Stimulated activated memory B cell treated with anti-CD40 and anti-IgM and Interleukin-4, amounts not matched to agents 10 μg/mL and 1 μg/mL and 100 μg/mL, for 72 hours (primary cell): ENCODE data around the gene EPGN.

Experiments used
- ATAC-seq: fragments of 150-1000 bp; cut with Tn5 transposase; 2 replicates; pipeline ENCODE4 v1.10.0; 2021
- H3K27ac Mint-ChIP-seq: one replicate; pipeline ENCODE4 v1.8.0; 2022; ENCODE audit warnings: mild to moderate bottlenecking, mixed read lengths
- H3K27me3 Mint-ChIP-seq: one replicate; pipeline ENCODE4 v1.8.0; 2022; ENCODE audit warnings: mixed read lengths
- H3K36me3 Mint-ChIP-seq: one replicate; pipeline ENCODE4 v1.8.0; 2022; ENCODE audit warnings: mixed read lengths
- H3K4me1 Mint-ChIP-seq: one replicate; pipeline ENCODE4 v1.8.0; 2022; ENCODE audit warnings: mixed read lengths
- H3K4me3 Mint-ChIP-seq: one replicate; pipeline ENCODE4 v1.8.0; 2022; ENCODE audit warnings: mild to moderate bottlenecking, moderate library complexity, mixed read lengths
- H3K9me3 Mint-ChIP-seq: one replicate; pipeline ENCODE4 v1.8.0; 2022; ENCODE audit warnings: mixed read lengths

Gene EPGN

DNA sequence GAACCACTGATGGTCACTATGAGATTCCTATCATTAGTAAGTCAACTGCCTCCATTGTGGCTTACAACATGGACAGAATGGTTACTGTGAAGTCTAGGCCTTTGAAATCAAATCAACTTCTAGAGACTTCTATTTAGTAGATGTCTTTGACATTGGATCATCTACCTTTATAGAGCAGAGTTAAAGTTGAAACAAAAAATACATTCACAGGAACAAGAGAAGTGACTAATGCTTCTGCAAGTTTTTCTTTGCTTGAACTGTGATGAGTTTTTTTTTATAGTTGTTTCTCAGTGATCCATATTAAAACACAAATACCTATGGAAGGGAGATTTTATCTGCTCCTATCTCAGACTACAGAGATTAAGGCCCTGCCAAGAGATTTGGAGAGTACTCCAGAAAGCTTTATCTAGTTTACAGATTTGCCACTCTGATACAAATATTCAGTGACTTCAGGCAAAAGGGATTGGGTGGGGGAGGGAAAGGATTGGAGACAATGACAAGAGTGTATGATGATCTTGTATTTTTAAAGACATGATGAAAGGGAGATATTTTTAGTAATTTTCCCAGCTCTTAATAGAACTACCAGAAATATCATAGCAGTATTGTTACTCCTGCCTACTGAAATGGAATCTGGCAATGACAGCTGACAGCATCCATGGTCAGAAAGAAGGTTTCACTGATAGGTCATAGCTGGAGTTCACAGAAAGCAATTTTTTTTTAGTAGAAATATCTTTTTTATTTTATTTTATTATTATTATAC is 16.0 kb upstream of the EPGN start:
- no peaks in the 10 kb centered on the region for H3K4me1 Mint-ChIP-seq

DNA sequence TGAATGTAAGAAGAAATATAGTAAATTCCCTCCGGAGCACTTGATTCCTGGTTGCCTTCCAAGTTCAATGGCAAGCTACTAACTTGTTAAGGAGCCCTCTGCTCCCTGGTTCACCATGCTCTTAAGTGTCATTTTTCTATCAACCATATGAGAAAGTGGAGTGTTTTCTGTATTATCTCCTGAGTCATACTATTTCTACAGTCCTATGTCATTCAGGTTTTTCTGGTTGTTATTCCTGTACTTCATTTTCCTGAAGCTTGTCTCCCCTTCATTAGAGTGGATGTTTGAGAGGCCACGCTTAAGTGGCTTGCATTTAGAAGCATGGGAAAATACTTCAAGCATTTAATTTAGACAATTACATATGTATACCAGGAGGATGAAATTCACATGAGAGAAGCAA is 14.7 kb upstream of the EPGN start:
- peaks cover 3% of the 10 kb centered on the region for H3K9me3 Mint-ChIP-seq
- H3K27ac Mint-ChIP-seq: no peak overlapping the region
- no peak for ATAC-seq
- H3K4me3 Mint-ChIP-seq: no peak overlapping the region
- H3K4me1 Mint-ChIP-seq: no peaks in the 10 kb centered on the region
- no peaks in the 10 kb centered on the region for H3K27me3 Mint-ChIP-seq
- no peaks in the 10 kb centered on the region for H3K36me3 Mint-ChIP-seq

More for the DNA sequence above, 16.0 kb upstream of the EPGN start:
- no peaks in the 10 kb centered on the region for H3K27me3 Mint-ChIP-seq
- no peak for ATAC-seq
- no peak overlapping the region for H3K4me3 Mint-ChIP-seq
- peaks cover 3% of the 10 kb centered on the region for H3K9me3 Mint-ChIP-seq
- H3K27ac Mint-ChIP-seq: no peak overlapping the region
- H3K36me3 Mint-ChIP-seq: no peaks in the 10 kb centered on the region

DNA sequence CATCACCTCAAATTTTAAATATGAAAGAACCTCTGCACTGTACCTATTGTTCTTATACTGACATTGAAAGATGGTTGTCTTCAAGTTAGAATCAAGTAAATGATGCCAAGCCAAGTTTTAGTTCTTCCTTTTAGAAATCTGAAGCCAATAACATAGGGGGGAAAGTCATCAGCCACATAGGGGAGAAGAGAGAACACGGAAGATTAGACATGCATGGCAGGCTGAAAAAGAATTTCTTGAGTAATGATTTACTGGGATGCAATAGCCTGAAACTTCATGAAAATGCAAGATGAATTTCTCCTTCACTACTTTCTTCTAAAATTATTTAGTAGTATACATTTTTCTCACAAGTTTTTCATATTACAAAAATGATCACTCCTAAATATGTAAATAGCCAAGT is 13.6 kb upstream of the EPGN start:
- no peak overlapping the region for H3K4me3 Mint-ChIP-seq
- no peak for ATAC-seq
- H3K9me3 Mint-ChIP-seq: peaks cover 3% of the 10 kb centered on the region
- H3K36me3 Mint-ChIP-seq: no peaks in the 10 kb centered on the region
- no peak overlapping the region for H3K27ac Mint-ChIP-seq
- no peaks in the 10 kb centered on the region for H3K27me3 Mint-ChIP-seq
- H3K4me1 Mint-ChIP-seq: no peaks in the 10 kb centered on the region

DNA sequence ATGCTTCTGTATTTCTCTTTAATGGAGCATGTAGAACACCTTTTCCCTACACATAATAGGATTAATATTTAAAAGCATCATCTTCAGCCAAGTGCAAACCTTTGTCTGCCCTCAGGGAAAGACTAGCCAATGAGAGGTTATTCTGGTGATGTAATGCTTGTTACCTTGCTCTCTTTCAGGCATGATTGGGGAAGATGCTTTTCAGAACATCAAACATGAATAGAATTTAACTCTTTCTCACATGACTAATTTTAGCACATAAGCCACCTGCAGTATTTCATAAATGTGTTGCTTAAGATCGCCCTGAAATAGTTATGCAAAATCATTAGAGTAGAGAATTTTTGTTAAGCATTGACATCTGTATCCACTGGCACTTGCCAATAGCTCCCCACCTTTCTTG is 10.7 kb upstream of the EPGN start:
- Mint-ChIP-seq H3K27ac (no peak overlapping the region), H3K27me3 (no peaks in the 10 kb centered on the region), H3K36me3 (no peaks in the 10 kb centered on the region), H3K4me1 (no peaks in the 10 kb centered on the region), H3K4me3 (no peak overlapping the region), H3K9me3 (no peaks in the 10 kb centered on the region)
- ATAC-seq: no peak

GRCh38 chr4:74304095-74304625 is 4.1 kb upstream of the EPGN start:
- H3K27me3 Mint-ChIP-seq: no peaks in the 10 kb centered on the region
- no peak overlapping the region for H3K27ac Mint-ChIP-seq
- no peaks in the 10 kb centered on the region for H3K9me3 Mint-ChIP-seq
- no peak for ATAC-seq
- no peak overlapping the region for H3K4me3 Mint-ChIP-seq
- H3K36me3 Mint-ChIP-seq: no peaks in the 10 kb centered on the region
- H3K4me1 Mint-ChIP-seq: no peaks in the 10 kb centered on the region

- ATAC-seq: no peak
- Mint-ChIP-seq H3K27me3 (no peaks in the 10 kb centered on the region), H3K27ac (no peak overlapping the region), H3K36me3 (no peaks in the 10 kb centered on the region), H3K9me3 (no peaks in the 10 kb centered on the region), H3K4me3 (no peak overlapping the region), H3K4me1 (no peaks in the 10 kb centered on the region)
Measured at GRCh38 chr4:74305000-74305399, 3.3 kb upstream of the EPGN start.

DNA sequence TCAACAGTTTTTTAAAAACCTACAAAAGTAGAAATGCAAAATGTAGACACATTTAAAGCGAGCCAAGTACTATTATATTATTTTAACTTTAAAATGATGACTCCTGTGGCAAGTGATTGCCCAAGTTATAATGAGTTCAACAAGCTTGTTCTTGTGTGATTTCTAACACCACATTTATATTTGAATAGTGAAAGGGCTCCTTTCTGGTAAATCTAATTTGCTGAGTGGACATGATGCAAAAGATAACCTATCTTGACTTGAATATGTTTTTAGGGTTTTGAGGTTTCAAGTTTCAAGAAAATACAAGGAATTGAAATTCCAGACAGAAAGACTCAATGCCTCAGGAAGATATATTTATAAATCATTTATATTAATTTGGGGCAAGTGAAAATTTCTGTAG is 1.1 kb upstream of the EPGN start:
- no peak for ATAC-seq
- no peak overlapping the region for H3K27ac Mint-ChIP-seq
- H3K4me1 Mint-ChIP-seq: no peaks in the 10 kb centered on the region
- no peaks in the 10 kb centered on the region for H3K27me3 Mint-ChIP-seq
- no peak overlapping the region for H3K4me3 Mint-ChIP-seq
- H3K36me3 Mint-ChIP-seq: no peaks in the 10 kb centered on the region
- H3K9me3 Mint-ChIP-seq: no peaks in the 10 kb centered on the region

- Mint-ChIP-seq H3K36me3 (no peaks in the 10 kb centered on the region), H3K9me3 (no peaks in the 10 kb centered on the region), H3K4me3 (no peak overlapping the region), H3K4me1 (no peaks in the 10 kb centered on the region), H3K27ac (no peak overlapping the region), H3K27me3 (no peaks in the 10 kb centered on the region)
- no peak for ATAC-seq
Measured at GRCh38 chr4:74309223-74309622, 953 bp downstream of the EPGN start.

DNA sequence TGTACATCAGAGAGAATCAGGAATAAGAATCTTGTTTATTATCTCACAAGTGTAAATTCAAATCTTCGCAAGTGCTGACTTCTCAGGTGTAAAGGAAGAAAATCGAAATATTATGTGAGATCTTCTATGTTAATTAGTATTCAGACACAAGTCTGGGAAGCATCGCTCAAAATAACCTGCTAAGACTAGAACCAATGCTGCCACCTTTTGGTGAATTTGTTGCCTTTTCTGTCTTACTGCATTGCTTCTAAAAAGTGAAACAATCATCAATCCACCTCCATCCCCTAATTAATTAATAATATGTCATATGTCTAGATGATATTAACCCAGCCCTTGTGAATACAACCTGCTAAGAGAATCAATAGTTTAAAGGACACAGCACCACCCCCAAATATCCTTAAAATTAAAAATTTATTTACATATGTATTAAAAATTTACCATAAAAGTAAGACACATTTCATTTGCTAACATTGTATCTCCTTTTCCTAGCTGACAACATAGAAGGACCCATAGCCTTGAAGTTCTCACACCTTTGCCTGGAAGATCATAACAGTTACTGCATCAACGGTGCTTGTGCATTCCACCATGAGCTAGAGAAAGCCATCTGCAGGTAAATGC is 3.5 kb downstream of the EPGN start:
- Mint-ChIP-seq H3K9me3 (no peaks in the 10 kb centered on the region), H3K4me3 (no peak overlapping the region), H3K27ac (no peak overlapping the region), H3K27me3 (no peaks in the 10 kb centered on the region), H3K36me3 (no peaks in the 10 kb centered on the region), H3K4me1 (no peaks in the 10 kb centered on the region)
- ATAC-seq: no peak

GRCh38 chr4:74314329-74314728 is 6.1 kb downstream of the EPGN start:
- H3K27ac Mint-ChIP-seq: no peak overlapping the region
- no peak for ATAC-seq
- no peaks in the 10 kb centered on the region for H3K9me3 Mint-ChIP-seq
- H3K27me3 Mint-ChIP-seq: no peaks in the 10 kb centered on the region
- no peaks in the 10 kb centered on the region for H3K36me3 Mint-ChIP-seq
- H3K4me1 Mint-ChIP-seq: no peaks in the 10 kb centered on the region
- H3K4me3 Mint-ChIP-seq: no peak overlapping the region

- Mint-ChIP-seq H3K4me1 (no peaks in the 10 kb centered on the region), H3K36me3 (no peaks in the 10 kb centered on the region), H3K4me3 (no peak overlapping the region), H3K27me3 (no peaks in the 10 kb centered on the region), H3K9me3 (no peaks in the 10 kb centered on the region), H3K27ac (no peak overlapping the region)
- no peak for ATAC-seq
Measured at GRCh38 chr4:74314944-74315343, 6.7 kb downstream of the EPGN start.

DNA sequence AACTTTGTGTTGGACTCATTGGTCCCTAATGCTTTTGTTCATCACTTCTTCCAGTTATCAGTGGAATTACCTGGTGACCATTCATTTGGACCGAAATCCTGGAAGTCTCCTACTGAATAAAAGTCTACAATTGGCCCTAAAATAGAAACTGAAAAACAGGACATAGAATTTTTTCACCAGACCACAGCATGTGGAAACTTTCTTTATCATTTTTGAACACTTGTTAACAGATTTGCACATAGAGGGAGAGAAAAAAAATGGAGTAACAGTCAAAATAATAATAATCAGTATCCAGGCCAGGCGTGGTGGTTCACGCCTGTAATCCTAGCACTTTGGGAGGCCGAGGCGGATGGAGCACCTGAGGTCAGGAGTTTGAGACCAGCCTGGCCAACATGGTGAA is 7.1 kb downstream of the EPGN start:
- H3K36me3 Mint-ChIP-seq: no peaks in the 10 kb centered on the region
- H3K4me3 Mint-ChIP-seq: no peak overlapping the region
- no peak overlapping the region for H3K27ac Mint-ChIP-seq
- peaks cover under 1% of the 10 kb centered on the region for H3K4me1 Mint-ChIP-seq
- H3K27me3 Mint-ChIP-seq: no peaks in the 10 kb centered on the region
- H3K9me3 Mint-ChIP-seq: no peaks in the 10 kb centered on the region
- no peak for ATAC-seq

GRCh38 chr4:74316397-74316796 is 8.1 kb downstream of the EPGN start:
- Mint-ChIP-seq H3K27me3 (peaks cover 10% of the 10 kb centered on the region), H3K36me3 (no peaks in the 10 kb centered on the region), H3K4me1 (peaks cover 7% of the 10 kb centered on the region), H3K27ac (no peak overlapping the region), H3K4me3 (no peak overlapping the region), H3K9me3 (no peaks in the 10 kb centered on the region)
- no peak for ATAC-seq

GRCh38 chr4:74317616-74318246 is 9.5 kb downstream of the EPGN start:
- no peak overlapping the region for H3K27ac Mint-ChIP-seq
- peaks cover 23% of the 10 kb centered on the region for H3K27me3 Mint-ChIP-seq
- no peaks in the 10 kb centered on the region for H3K9me3 Mint-ChIP-seq
- no peak overlapping the region for H3K4me3 Mint-ChIP-seq
- no peaks in the 10 kb centered on the region for H3K36me3 Mint-ChIP-seq
- ATAC-seq: no peak
- H3K4me1 Mint-ChIP-seq: peaks cover 7% of the 10 kb centered on the region

DNA sequence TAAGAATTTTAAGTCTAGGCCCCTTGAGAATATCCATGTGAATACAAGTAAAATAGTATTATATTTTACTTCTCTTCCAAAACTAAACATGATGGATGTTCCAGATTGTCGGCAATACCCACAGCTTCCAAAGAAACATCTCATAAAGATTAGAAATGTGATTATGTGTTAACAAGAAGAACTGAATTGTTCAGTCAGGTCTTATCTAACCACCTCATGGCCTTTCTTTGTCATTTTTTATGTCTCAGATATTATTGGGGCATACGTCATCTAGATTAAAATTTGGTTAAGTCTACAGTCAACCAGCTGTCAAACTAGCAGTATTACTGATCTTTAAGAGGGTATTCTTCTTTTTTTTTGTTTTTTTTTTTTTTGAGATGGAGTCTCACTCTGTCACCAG is 10.0 kb downstream of the EPGN start:
- peaks cover 7% of the 10 kb centered on the region for H3K4me1 Mint-ChIP-seq
- no peak for ATAC-seq
- no peak overlapping the region for H3K27ac Mint-ChIP-seq
- no peaks in the 10 kb centered on the region for H3K36me3 Mint-ChIP-seq
- no peak overlapping the region for H3K4me3 Mint-ChIP-seq
- no peaks in the 10 kb centered on the region for H3K9me3 Mint-ChIP-seq
- peaks cover 29% of the 10 kb centered on the region for H3K27me3 Mint-ChIP-seq

GRCh38 chr4:74319470-74319869 is 11.2 kb downstream of the EPGN start:
- no peak for ATAC-seq
- Mint-ChIP-seq H3K27ac (no peak overlapping the region), H3K27me3 (peaks cover 31% of the 10 kb centered on the region), H3K9me3 (no peaks in the 10 kb centered on the region), H3K4me3 (no peak overlapping the region), H3K36me3 (no peaks in the 10 kb centered on the region), H3K4me1 (peaks cover 7% of the 10 kb centered on the region)
